ENCODE data around the gene PIP5K1B. TPM values are rescaled to one million over a fixed set of nuclear protein-coding genes. Genes with fewer than 3 reads are reported as not detected.
A peak's percentile ranks its signal among the peaks of the same experiment; 100 is the strongest.

The PIP5K1B gene
- total and polyA plus RNA-seq, 12 donors: 2.1 to 24.0 (median 9.7) TPM

GRCh38 chr9:68685213-68685612 lies 19.8 kb upstream of the PIP5K1B start:
- 88 to 91% (median 89%) methylated on average over 3 of the region's 3 CpGs for WGBS, 4 donors
- Histone ChIP-seq H3K27ac (no peak overlapping the region), H3K27me3 (peaks cover 11% of the 10 kb centered on the region), H3K4me3 (no peak overlapping the region), H3K36me3 (replicated peaks in 1 of 2) (no peaks in the 10 kb centered on the region), H3K4me1 (replicated peaks in 1 of 2) (no peaks in the 10 kb centered on the region), H3K9me3 (replicated peaks in 1 of 3) (no peaks in the 10 kb centered on the region)
- intact Hi-C loops (cut with DNase I): loop anchor here in 1 of 2 donors (10.0 kb wide), 1 partner anchor 90 kb away; no protein-coding TSS in a partner anchor
- TF ChIP-seq CTCF (IDR thresholded peaks at IDR 0.05): no peak
- no peak for TF ChIP-seq POLR2A (IDR thresholded peaks at IDR 0.05)
- no peak for DNase-seq

DNA sequence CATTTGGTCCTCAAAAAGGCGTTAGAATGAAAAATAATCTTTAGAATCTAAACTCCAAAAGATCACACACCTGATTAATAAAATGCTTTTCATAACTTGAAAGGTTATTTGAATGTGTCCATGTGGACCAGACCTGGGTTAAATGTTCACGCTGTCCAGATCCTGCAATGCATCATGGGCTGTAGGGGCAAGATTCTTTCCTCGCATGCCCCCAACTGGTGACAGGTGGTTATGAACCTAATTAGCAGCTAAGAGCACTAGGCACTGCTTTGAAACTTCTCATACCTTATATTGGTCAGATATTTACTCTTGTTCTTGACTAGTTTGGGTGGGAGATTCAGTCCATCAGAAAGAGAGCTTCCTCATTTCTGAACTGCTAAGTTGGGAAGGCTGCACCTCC lies 19.3 kb upstream of the PIP5K1B start:
- TF ChIP-seq POLR2A (IDR thresholded peaks at IDR 0.05) (no peak), CTCF (IDR thresholded peaks at IDR 0.05) (peak in 4 of 6 experiments; percentile 18 to 32 (median 29))
- 51 to 69% (median 62%) methylated on average over 3 of the region's 3 CpGs for WGBS, 4 donors
- no peak overlapping the region for H3K4me3 ChIP-seq
- intact Hi-C loops (cut with DNase I): loop anchor here in 1 of 2 donors (10.0 kb wide), 1 partner anchor 91 kb away; no protein-coding TSS in a partner anchor
- H3K27ac ChIP-seq: no peak overlapping the region
- H3K9me3 ChIP-seq (replicated peaks in 1 of 3): no peaks in the 10 kb centered on the region
- H3K27me3 ChIP-seq: peaks cover 7% of the 10 kb centered on the region
- no peaks in the 10 kb centered on the region for H3K4me1 ChIP-seq (replicated peaks in 1 of 2)
- DNase-seq: peak in 3 of 7 donors; percentile 18 to 41 (median 25)
- H3K36me3 ChIP-seq (replicated peaks in 1 of 2): no peaks in the 10 kb centered on the region

DNA sequence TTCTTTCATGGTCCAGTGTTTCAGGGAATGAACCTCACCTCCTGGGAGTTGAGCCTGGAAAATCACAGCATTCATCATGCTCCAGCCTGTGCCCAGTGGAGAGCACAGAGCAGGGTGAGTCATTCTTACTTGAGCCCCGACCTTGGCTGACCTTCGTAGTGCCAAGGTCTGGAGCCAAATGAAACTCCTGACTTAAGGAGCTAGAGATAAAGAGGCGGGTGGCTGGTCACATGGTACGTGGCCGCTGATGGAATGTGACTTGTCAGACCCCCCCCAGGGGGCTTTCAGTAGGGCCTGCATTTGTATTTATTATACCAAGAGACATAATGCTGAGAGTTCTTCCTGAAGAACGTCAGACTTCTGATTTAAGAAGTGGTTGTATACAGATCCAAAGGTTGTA lies 15.0 kb upstream of the PIP5K1B start:
- Histone ChIP-seq H3K27me3 (no peaks in the 10 kb centered on the region), H3K27ac (peak overlapping the region in 2 of 5 donors; percentile 55 to 68), H3K4me3 (no peak overlapping the region), H3K9me3 (replicated peaks in 1 of 3) (no peaks in the 10 kb centered on the region), H3K36me3 (replicated peaks in 1 of 2) (no peaks in the 10 kb centered on the region), H3K4me1 (replicated peaks in 1 of 2) (no peaks in the 10 kb centered on the region)
- peak; percentile 74 to 93 (median 85) for DNase-seq
- 13 to 36% (median 22%) methylated on average over 6 of the region's 6 CpGs for WGBS, 4 donors
- no peak for TF ChIP-seq CTCF (IDR thresholded peaks at IDR 0.05)
- no peak for TF ChIP-seq POLR2A (IDR thresholded peaks at IDR 0.05)
- intact Hi-C loops (cut with DNase I): no loop called here

DNA sequence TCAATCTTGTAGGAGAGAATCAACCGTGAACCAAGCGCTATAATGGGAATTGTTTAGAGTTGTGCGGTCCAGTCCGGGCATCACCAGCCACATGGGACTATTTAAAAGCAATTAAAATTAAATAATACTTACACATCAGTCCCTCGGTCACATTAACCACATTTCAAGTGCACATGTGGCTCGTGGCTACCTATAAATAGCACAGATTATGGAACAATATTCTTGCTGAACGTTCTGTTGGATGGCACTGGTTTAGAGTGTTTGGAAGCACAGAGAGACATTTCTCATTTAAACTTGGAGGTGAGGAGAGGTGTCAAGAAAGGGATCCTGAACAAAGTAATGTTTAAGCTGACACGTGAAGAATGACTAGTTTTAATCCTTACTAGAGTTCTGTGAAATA lies 12.5 kb upstream of the PIP5K1B start:
- WGBS, 4 donors: 83 to 88% (median 85%) methylated on average over 8 of the region's 8 CpGs

More for the DNA sequence above, 12.5 kb upstream of the PIP5K1B start:
- intact Hi-C loops (cut with DNase I): no loop called here
- no peak for DNase-seq
- Histone ChIP-seq H3K4me1 (replicated peaks in 1 of 2) (no peaks in the 10 kb centered on the region), H3K4me3 (no peak overlapping the region), H3K36me3 (replicated peaks in 1 of 2) (no peaks in the 10 kb centered on the region), H3K9me3 (replicated peaks in 1 of 3) (no peaks in the 10 kb centered on the region), H3K27me3 (no peaks in the 10 kb centered on the region), H3K27ac (no peak overlapping the region)
- TF ChIP-seq POLR2A (IDR thresholded peaks at IDR 0.05): no peak
- no peak for TF ChIP-seq CTCF (IDR thresholded peaks at IDR 0.05)
